Cardiac septum (tissue), 1 donor: ENCODE results near the gene GFI1. TPM values are rescaled to one million over a fixed set of nuclear protein-coding genes. Genes with fewer than 3 reads are reported as not detected.
"Not testable (repeated sequence)": the region's sequence is repeated elsewhere in the genome, so short reads cannot be mapped to it uniquely, and the experiment has no call there.

ENCODE experiments used
- DNase-seq: peaks from one replicate; pipeline ENCODE4 v3.0.0-alpha.2; 2020; ENCODE audit warnings: low spot score
- intact Hi-C: fragments of 100-400 bp; cut with DNase I; formaldehyde crosslinking; loops from one replicate; pipeline ENCODE4 v1.14.0; 2022
- total RNA-seq: library from RNA; stranded (reverse); fragmentation: NEBNext Ultra II Directional; extraction: Animal tissue kit (Norgen Biotek cat#: 25700); gene quantifications from one replicate; pipeline ENCODE4 v1.2.1, GENCODE V29; 2021
- donor health status: DM: no; HTN: no; CAD: no.

GFI1 gene
- total RNA-seq, 1 donor from 2014 or later: 0.19 TPM

- intact Hi-C loops: no loop called here
- no peak for DNase-seq
Measured at GRCh38 chr1:92473781-92474495, 12.8 kb downstream of the GFI1 start.

- DNase-seq: no peak
- intact Hi-C loops: no loop called here
Measured at GRCh38 chr1:92470216-92470615, 16.5 kb downstream of the GFI1 start.

- intact Hi-C loops: no loop called here
- DNase-seq: no peak
Measured at GRCh38 chr1:92466683-92467352, 19.9 kb downstream of the GFI1 start.

GRCh38 chr1:92465256-92465647 lies 21.5 kb downstream of the GFI1 start:
- no peak for DNase-seq
- intact Hi-C loops: no loop called here

GRCh38 chr1:92464588-92465255 lies 22.0 kb downstream of the GFI1 start:
- DNase-seq: no peak

GRCh38 chr1:92461364-92462097 lies 25.2 kb downstream of the GFI1 start:
- intact Hi-C loops: no loop called here

More at GRCh38 chr1:92464588-92465255, 22.0 kb downstream of the GFI1 start:
- intact Hi-C loops: no loop called here

GRCh38 chr1:92459871-92460320 lies 26.8 kb downstream of the GFI1 start:
- intact Hi-C loops: no loop called here

More at GRCh38 chr1:92461364-92462097, 25.2 kb downstream of the GFI1 start:
- DNase-seq: no peak

GRCh38 chr1:92458146-92458545 lies 28.6 kb downstream of the GFI1 start:
- DNase-seq: no peak
- intact Hi-C loops: no loop called here

More at GRCh38 chr1:92459871-92460320, 26.8 kb downstream of the GFI1 start:
- no peak for DNase-seq

GRCh38 chr1:92447976-92448375 lies 38.7 kb downstream of the GFI1 start:
- intact Hi-C loops: no loop called here
- no peak for DNase-seq

GRCh38 chr1:92447033-92447681 lies 39.6 kb downstream of the GFI1 start:
- intact Hi-C loops: no loop called here
- no peak for DNase-seq

GRCh38 chr1:92446546-92446945 lies 40.2 kb downstream of the GFI1 start:
- intact Hi-C loops: no loop called here
- no peak for DNase-seq

GRCh38 chr1:92445865-92446264 lies 40.9 kb downstream of the GFI1 start:
- intact Hi-C loops: no loop called here

GRCh38 chr1:92444351-92444750 lies 42.4 kb downstream of the GFI1 start:
- intact Hi-C loops: no loop called here
- DNase-seq: no peak

More at GRCh38 chr1:92445865-92446264, 40.9 kb downstream of the GFI1 start:
- no peak for DNase-seq

- intact Hi-C loops: no loop called here
Measured at GRCh38 chr1:92443893-92444292, 42.8 kb downstream of the GFI1 start.

GRCh38 chr1:92442351-92442750 lies 44.4 kb downstream of the GFI1 start:
- intact Hi-C loops: no loop called here
- no peak for DNase-seq

More at GRCh38 chr1:92443893-92444292, 42.8 kb downstream of the GFI1 start:
- no peak for DNase-seq

- intact Hi-C loops: no loop called here
- DNase-seq: no peak
Measured at GRCh38 chr1:92441697-92442342, 44.9 kb downstream of the GFI1 start.

- DNase-seq: no peak
- intact Hi-C loops: no loop called here
Measured at GRCh38 chr1:92441316-92441696, 45.4 kb downstream of the GFI1 start.

- intact Hi-C loops: no loop called here
- no peak for DNase-seq
Measured at GRCh38 chr1:92439291-92439690, 47.4 kb downstream of the GFI1 start.

- intact Hi-C loops, DNase-seq: not testable (repeated sequence)
Measured at GRCh38 chr1:92434572-92434971, 52.2 kb downstream of the GFI1 start.
